Peyer's patch (tissue), 4 donors: ENCODE measurements around the gene PDIA5. TPM values are rescaled to one million over a fixed set of nuclear protein-coding genes. Genes with fewer than 3 reads are reported as not detected.

ENCODE experiments used
- DNase-seq, 3 donors: peaks; one replicate each; pipeline ENCODE4 v3.0.0-alpha.2; 2017 to 2019
- H3K27ac ChIP-seq, 4 donors: fragments of 200-600 bp; sonication (generic); one replicate each; pipeline ENCODE4 v1.5.1; 2016 to 2019
- H3K27me3 ChIP-seq, 2 donors: fragments of 200-600 bp; sonication (generic); one replicate each; pipeline ENCODE4 v1.5.1; 2019
- H3K36me3 ChIP-seq, 3 donors: fragments of 200-600 bp; sonication (generic); one replicate each; pipeline ENCODE4 v1.5.1; 2016 to 2019
- H3K4me1 ChIP-seq, 4 donors: fragments of 200-600 bp; sonication (generic); one replicate each; pipeline ENCODE4 v1.5.1; 2016 to 2019
- H3K4me3 ChIP-seq, 4 donors: fragments of 200-600 bp; sonication (generic); 1 replicate in 3 of 4; 2 replicates in 1 of 4; pipeline ENCODE4 v1.5.1; 2016 to 2019; ENCODE audit warnings: mild to moderate bottlenecking in 1 of 4
- H3K9me3 ChIP-seq, 4 donors: fragments of 200-600 bp; sonication (generic); one replicate each; pipeline ENCODE4 v1.5.1; 2016 to 2019; ENCODE audit warnings: mild to moderate bottlenecking in 1 of 4
- CTCF ChIP-seq, 6 experiments: fragments of 450-650 bp in 4 of 6; fragments of 200-600 bp in 2 of 6; sonication (generic) in 1 of 6; IDR thresholded peaks; one replicate each; pipeline ENCODE4 v1.5.1; 2017 to 2019; ENCODE audit warnings: antibody characterized with exemption in 6 of 6, mild to moderate bottlenecking in 3 of 6, moderate library complexity in 1 of 6
- POLR2A ChIP-seq, 2 donors: fragments of 450-650 bp; IDR thresholded peaks; one replicate each; pipeline ENCODE4 v1.5.1; 2017; ENCODE audit warnings: antibody characterized with exemption in 2 of 2, mild to moderate bottlenecking in 2 of 2, moderate library complexity in 2 of 2
- total RNA-seq, 4 donors: library from RNA; depleted of rRNA; stranded (reverse); fragments of >200 nt; gene quantifications; one replicate each; pipeline ENCODE4 v1.1.0, GENCODE V29; 2016

Gene PDIA5
- total RNA-seq, 4 donors from 2014 or later, result 13.7 to 63.5 (median 19.4) TPM

DNA sequence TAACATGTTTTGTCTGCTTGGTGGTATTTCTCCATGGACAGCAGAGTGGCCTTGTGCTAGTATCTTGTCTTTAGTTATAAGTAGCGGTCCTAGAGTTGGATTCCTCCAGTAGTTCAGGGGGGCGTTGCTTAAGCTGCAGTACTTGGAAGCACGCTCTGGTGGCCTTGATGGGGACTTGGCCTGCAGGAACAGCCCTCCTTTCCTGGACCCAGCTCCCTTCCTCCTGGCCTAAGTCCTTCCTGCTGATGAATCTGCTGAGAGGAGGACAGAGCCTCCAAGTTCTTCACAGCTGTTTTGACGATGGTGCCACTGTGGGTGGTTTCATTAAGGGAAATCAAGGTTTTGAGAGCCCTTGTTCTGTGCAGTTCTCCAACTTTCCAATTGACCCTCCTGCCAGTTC, 96.3 kb downstream of the PDIA5 start:
- H3K9me3 ChIP-seq, result no peaks in the 10 kb centered on the region
- TF ChIP-seq CTCF (IDR thresholded peaks at IDR 0.05), result no peak
- TF ChIP-seq POLR2A (IDR thresholded peaks at IDR 0.05), result no peak
- DNase-seq, result no peak
- no peak overlapping the region for H3K27ac ChIP-seq
- peaks cover 0 to 26% (median 0%) of the 10 kb centered on the region in 3 donors for H3K36me3 ChIP-seq
- H3K27me3 ChIP-seq, result no peaks in the 10 kb centered on the region
- H3K4me3 ChIP-seq, result no peak overlapping the region
- no peaks in the 10 kb centered on the region for H3K4me1 ChIP-seq

DNA sequence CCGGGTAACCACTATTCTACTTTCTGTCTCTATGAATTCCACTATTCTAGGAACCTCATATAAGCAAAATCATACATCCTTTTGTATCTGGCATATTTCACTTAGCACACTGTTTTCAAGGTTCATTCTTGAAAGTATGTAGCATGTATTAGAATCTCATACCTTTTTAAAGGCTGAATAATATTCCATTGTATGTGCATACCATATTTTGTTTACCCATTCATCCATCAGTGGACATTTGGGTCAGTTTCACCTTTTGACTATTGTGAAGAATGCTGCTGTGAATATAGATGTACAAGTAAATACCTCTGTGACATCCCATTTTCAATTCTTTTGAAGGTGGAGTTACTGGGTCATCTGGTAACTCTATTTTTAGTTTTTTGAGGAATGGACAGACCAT, 98.3 kb downstream of the PDIA5 start:
- TF ChIP-seq CTCF (IDR thresholded peaks at IDR 0.05) (no peak), POLR2A (IDR thresholded peaks at IDR 0.05) (no peak)
- DNase-seq, result no peak
- no peaks in the 10 kb centered on the region for H3K27me3 ChIP-seq
- peaks cover 0 to 26% (median 0%) of the 10 kb centered on the region in 3 donors for H3K36me3 ChIP-seq
- H3K4me3 ChIP-seq, result no peak overlapping the region
- no peaks in the 10 kb centered on the region for H3K4me1 ChIP-seq
- no peaks in the 10 kb centered on the region for H3K9me3 ChIP-seq
- no peak overlapping the region for H3K27ac ChIP-seq

DNA sequence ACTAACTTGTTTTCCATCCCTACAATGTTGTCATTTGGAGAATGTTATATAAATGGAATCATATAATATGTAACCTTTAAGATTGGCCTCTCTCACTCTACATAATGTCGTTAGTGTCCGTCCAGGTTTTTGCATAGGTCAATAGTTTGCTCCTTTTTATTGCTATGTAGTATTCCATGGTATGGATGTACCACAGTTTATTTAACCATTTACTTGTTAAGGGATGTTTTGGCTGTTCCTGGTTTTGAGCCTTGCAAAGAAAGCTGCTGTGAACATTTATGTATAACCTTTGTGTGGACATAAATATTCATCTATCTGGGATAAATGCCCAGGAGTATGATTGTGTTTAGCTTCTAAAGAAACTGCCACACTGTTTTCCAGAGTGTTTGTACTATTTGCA, 100.9 kb downstream of the PDIA5 start:
- H3K27ac ChIP-seq, result no peak overlapping the region
- TF ChIP-seq POLR2A (IDR thresholded peaks at IDR 0.05) (no peak), CTCF (IDR thresholded peaks at IDR 0.05) (no peak)
- no peaks in the 10 kb centered on the region for H3K9me3 ChIP-seq
- H3K27me3 ChIP-seq, result no peaks in the 10 kb centered on the region
- H3K4me1 ChIP-seq, result no peaks in the 10 kb centered on the region
- peaks cover 0 to 18% (median 0%) of the 10 kb centered on the region in 3 donors for H3K36me3 ChIP-seq
- H3K4me3 ChIP-seq, result no peak overlapping the region
- DNase-seq, result no peak

DNA sequence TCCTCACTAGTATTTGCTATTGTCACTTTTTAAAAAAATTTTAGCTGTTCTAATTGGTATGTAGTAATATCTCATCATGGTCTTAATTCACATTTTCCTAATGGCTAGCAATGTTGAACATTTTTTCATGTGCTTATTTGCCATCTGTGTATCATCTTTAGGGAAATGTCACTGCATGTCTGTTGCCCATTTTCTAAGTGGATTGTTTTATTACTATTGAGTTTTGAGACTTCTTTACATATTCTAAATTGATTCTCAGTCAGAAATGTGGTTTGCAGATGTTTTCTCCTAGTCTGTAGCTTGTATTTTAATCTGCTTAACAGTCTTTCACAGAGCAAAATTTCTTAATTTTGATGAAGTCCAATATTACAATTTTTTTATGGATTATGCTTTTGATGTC, 101.3 kb downstream of the PDIA5 start:
- TF ChIP-seq CTCF (IDR thresholded peaks at IDR 0.05), result no peak
- TF ChIP-seq POLR2A (IDR thresholded peaks at IDR 0.05), result no peak
- Histone ChIP-seq H3K4me3 (no peak overlapping the region), H3K4me1 (no peaks in the 10 kb centered on the region), H3K36me3 (peaks cover 0 to 15% (median 0%) of the 10 kb centered on the region in 3 donors), H3K27ac (no peak overlapping the region), H3K27me3 (no peaks in the 10 kb centered on the region), H3K9me3 (no peaks in the 10 kb centered on the region)
- DNase-seq, result no peak

DNA sequence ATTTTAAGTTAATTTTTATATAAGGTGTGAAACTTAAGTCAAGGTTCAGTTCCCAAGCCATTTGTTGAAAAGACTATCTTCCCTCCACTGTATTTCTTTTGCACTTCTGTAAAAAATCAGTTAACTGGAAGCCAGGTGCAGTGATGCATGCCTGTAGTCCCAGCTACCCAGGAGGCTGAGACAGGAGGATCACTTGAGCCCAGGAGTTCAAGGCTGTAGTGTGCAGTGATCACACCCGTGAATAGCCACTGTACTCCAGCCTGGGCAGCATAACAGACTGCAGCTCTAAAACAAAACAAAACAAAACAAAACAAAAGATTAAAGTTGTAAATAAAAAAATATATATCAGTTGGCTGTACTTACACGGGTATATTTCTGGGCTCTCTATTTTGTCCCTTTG, 101.8 kb downstream of the PDIA5 start:
- Histone ChIP-seq H3K4me1 (no peaks in the 10 kb centered on the region), H3K9me3 (no peaks in the 10 kb centered on the region), H3K4me3 (no peak overlapping the region), H3K27ac (no peak overlapping the region), H3K36me3 (peaks cover 0 to 10% (median 0%) of the 10 kb centered on the region in 3 donors), H3K27me3 (no peaks in the 10 kb centered on the region)
- no peak for DNase-seq
- TF ChIP-seq POLR2A (IDR thresholded peaks at IDR 0.05) (no peak), CTCF (IDR thresholded peaks at IDR 0.05) (no peak)

GRCh38 chr3:123169492-123169929, 102.7 kb downstream of the PDIA5 start:
- no peak for DNase-seq
- Histone ChIP-seq H3K4me1 (no peaks in the 10 kb centered on the region), H3K4me3 (no peak overlapping the region), H3K9me3 (no peaks in the 10 kb centered on the region), H3K27ac (no peak overlapping the region), H3K36me3 (peaks cover 0 to 8% (median 0%) of the 10 kb centered on the region in 3 donors), H3K27me3 (no peaks in the 10 kb centered on the region)
- TF ChIP-seq POLR2A (IDR thresholded peaks at IDR 0.05) (no peak), CTCF (IDR thresholded peaks at IDR 0.05) (no peak)
